ENCODE data around the gene ZBTB7C. TPM values are rescaled to one million over a fixed set of nuclear protein-coding genes. Genes with fewer than 3 reads are reported as not detected.

Gene ZBTB7C
- total and polyA plus RNA-seq, 10 of the 15 experiments (the other 5 are each of a cell fraction or from before 2014, with no cell fraction given): under 0.01 to 0.08 (median 0.01) TPM; not detected in 7

DNA sequence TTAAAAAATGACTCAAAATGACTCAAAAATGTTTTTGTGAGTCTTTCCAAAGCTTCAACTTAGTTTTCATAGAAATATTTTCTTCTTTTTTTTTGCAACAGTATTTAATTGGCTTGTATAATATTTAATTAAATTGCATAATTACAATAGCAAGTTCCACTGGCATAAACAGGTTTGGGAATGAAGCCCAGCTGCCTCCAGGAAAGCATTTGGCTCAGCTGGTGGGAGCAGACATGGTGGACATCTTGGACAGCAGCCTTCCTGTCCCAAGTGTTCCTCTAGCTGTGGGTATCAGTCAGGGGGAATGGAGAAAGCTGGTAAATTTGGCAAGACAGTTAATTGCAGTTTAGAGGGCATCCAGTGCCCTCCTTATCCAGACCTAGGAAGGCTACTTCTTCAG, 213.4 kb downstream of the ZBTB7C start:
- H3K27me3 ChIP-seq (replicated peaks in 1 of 2; ENCODE audit: control insufficient read depth in 2 of 2, insufficient read depth in 2 of 2, low read length in 1 of 2): peaks cover 0 to 5% of the 10 kb centered on the region in 2 experiments
- H3K9ac ChIP-seq (ENCODE audit: control insufficient read depth, insufficient read depth, low read length): no peak overlapping the region
- no peaks in the 10 kb centered on the region for H3K36me3 ChIP-seq (ENCODE audit: control insufficient read depth in 2 of 2, insufficient read depth in 2 of 2, low read length in 1 of 2)
- no peaks in the 10 kb centered on the region for H3K79me2 ChIP-seq (ENCODE audit: control insufficient read depth, insufficient read depth, low read length)
- FAIRE-seq: no peak
- ChIA-PET RAD21 (ENCODE audit: unreplicated experiment) (no interaction called here), CTCF (no interaction called here), POLR2A (no interaction called here), SMC1A (ENCODE audit: uncharacterized antibody, unreplicated experiment) (no interaction called here)
- in situ Hi-C loops (cut with MboI) (no loop called here), intact Hi-C loops (cut with micrococcal nuclease; ENCODE audit: unreplicated experiment) (no loop called here)
- H3K4me1 ChIP-seq (ENCODE audit: control insufficient read depth, insufficient read depth, low read length): no peaks in the 10 kb centered on the region
- DNase-seq (ENCODE audit: low read depth, low spot score): no peak
- BruUV-seq (replicated peaks): no TSS peak
- H3K27ac ChIP-seq (ENCODE audit: control insufficient read depth, insufficient read depth): no peak overlapping the region
- H2AFZ ChIP-seq (ENCODE audit: control insufficient read depth, low read depth, low read length): no peak overlapping the region
- H3K4me2 ChIP-seq (ENCODE audit: control insufficient read depth, insufficient read depth): no peak overlapping the region
- no peaks in the 10 kb centered on the region for H4K20me1 ChIP-seq (ENCODE audit: control insufficient read depth, insufficient read depth)
- no peak for ATAC-seq
- H3K9me3 ChIP-seq (replicated peaks; ENCODE audit: control insufficient read depth, insufficient read depth, low read length): no peaks in the 10 kb centered on the region
- H3K4me3 ChIP-seq: no peak overlapping the region
- TF ChIP-seq MTA2 (IDR thresholded peaks at IDR 0.05; ENCODE audit: low read depth) (no peak), ZNF622 (IDR thresholded peaks at IDR 0.05) (no peak), RUNX3 (IDR thresholded peaks at IDR 0.05; ENCODE audit: low read length) (no peak), NFXL1 (IDR thresholded peaks at IDR 0.05; ENCODE audit: borderline replicate concordance) (no peak), EED (IDR thresholded peaks at IDR 0.05; ENCODE audit: low read depth) (no peak), ZNF274 (IDR thresholded peaks at IDR 0.05; ENCODE audit: insufficient read depth, insufficient read length) (no peak), CHD1 (IDR thresholded peaks at IDR 0.05; ENCODE audit: low read depth, low read length) (no peak), HDAC2 (IDR thresholded peaks at IDR 0.05) (no peak), RFX5 (IDR thresholded peaks at IDR 0.05; ENCODE audit: low read depth, low read length) (no peak), FOS (IDR thresholded peaks at IDR 0.05; ENCODE audit: borderline replicate concordance, extremely low read depth, insufficient read length) (no peak), RAD21 (IDR thresholded peaks at IDR 0.05; ENCODE audit: insufficient read depth, low read depth, low read length) (no peak), YY1 (IDR thresholded peaks at IDR 0.05; ENCODE audit: low read depth, low read length) (no peak), SP1 (IDR thresholded peaks at IDR 0.05; ENCODE audit: low read depth, low read length) (no peak)
- TF ChIP-seq, protein P1, sequence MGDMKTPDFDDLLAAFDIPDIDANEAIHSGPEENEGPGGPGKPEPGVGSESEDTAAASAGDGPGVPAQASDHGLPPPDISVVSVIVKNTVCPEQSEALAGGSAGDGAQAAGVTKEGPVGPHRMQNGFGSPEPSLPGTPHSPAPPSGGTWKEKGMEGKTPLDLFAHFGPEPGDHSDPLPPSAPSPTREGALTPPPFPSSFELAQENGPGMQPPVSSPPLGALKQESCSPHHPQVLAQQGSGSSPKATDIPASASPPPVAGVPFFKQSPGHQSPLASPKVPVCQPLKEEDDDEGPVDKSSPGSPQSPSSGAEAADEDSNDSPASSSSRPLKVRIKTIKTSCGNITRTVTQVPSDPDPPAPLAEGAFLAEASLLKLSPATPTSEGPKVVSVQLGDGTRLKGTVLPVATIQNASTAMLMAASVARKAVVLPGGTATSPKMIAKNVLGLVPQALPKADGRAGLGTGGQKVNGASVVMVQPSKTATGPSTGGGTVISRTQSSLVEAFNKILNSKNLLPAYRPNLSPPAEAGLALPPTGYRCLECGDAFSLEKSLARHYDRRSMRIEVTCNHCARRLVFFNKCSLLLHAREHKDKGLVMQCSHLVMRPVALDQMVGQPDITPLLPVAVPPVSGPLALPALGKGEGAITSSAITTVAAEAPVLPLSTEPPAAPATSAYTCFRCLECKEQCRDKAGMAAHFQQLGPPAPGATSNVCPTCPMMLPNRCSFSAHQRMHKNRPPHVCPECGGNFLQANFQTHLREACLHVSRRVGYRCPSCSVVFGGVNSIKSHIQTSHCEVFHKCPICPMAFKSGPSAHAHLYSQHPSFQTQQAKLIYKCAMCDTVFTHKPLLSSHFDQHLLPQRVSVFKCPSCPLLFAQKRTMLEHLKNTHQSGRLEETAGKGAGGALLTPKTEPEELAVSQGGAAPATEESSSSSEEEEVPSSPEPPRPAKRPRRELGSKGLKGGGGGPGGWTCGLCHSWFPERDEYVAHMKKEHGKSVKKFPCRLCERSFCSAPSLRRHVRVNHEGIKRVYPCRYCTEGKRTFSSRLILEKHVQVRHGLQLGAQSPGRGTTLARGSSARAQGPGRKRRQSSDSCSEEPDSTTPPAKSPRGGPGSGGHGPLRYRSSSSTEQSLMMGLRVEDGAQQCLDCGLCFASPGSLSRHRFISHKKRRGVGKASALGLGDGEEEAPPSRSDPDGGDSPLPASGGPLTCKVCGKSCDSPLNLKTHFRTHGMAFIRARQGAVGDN (IDR thresholded peaks at IDR 0.05): no peak
- TF ChIP-seq, protein P2, sequence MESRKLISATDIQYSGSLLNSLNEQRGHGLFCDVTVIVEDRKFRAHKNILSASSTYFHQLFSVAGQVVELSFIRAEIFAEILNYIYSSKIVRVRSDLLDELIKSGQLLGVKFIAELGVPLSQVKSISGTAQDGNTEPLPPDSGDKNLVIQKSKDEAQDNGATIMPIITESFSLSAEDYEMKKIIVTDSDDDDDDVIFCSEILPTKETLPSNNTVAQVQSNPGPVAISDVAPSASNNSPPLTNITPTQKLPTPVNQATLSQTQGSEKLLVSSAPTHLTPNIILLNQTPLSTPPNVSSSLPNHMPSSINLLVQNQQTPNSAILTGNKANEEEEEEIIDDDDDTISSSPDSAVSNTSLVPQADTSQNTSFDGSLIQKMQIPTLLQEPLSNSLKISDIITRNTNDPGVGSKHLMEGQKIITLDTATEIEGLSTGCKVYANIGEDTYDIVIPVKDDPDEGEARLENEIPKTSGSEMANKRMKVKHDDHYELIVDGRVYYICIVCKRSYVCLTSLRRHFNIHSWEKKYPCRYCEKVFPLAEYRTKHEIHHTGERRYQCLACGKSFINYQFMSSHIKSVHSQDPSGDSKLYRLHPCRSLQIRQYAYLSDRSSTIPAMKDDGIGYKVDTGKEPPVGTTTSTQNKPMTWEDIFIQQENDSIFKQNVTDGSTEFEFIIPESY (IDR thresholded peaks at IDR 0.05): no peak
- TF ChIP-seq, protein P3, sequence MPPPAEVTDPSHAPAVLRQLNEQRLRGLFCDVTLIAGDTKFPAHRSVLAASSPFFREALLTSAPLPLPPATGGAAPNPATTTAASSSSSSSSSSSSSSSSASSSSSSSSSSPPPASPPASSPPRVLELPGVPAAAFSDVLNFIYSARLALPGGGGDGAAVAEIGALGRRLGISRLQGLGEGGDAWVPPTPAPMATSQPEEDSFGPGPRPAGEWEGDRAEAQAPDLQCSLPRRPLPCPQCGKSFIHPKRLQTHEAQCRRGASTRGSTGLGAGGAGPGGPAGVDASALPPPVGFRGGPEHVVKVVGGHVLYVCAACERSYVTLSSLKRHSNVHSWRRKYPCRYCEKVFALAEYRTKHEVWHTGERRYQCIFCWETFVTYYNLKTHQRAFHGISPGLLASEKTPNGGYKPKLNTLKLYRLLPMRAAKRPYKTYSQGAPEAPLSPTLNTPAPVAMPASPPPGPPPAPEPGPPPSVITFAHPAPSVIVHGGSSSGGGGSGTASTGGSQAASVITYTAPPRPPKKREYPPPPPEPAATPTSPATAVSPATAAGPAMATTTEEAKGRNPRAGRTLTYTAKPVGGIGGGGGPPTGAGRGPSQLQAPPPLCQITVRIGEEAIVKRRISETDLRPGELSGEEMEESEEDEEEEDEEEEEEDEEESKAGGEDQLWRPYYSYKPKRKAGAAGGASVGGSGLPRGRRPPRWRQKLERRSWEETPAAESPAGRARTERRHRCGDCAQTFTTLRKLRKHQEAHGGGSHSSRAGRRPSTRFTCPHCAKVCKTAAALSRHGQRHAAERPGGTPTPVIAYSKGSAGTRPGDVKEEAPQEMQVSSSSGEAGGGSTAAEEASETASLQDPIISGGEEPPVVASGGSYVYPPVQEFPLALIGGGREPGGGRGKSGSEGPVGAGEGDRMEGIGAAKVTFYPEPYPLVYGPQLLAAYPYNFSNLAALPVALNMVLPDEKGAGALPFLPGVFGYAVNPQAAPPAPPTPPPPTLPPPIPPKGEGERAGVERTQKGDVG (CRISPR knock-in tag; IDR thresholded peaks at IDR 0.05): no peak
- TF ChIP-seq, protein P4, sequence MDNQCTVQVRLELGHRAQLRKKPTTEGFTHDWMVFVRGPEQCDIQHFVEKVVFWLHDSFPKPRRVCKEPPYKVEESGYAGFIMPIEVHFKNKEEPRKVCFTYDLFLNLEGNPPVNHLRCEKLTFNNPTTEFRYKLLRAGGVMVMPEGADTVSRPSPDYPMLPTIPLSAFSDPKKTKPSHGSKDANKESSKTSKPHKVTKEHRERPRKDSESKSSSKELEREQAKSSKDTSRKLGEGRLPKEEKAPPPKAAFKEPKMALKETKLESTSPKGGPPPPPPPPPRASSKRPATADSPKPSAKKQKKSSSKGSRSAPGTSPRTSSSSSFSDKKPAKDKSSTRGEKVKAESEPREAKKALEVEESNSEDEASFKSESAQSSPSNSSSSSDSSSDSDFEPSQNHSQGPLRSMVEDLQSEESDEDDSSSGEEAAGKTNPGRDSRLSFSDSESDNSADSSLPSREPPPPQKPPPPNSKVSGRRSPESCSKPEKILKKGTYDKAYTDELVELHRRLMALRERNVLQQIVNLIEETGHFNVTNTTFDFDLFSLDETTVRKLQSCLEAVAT (IDR thresholded peaks at IDR 0.05): no peak

Measured in GM12878 (cell line).